ENCODE data around the gene CFAP97.

Gene CFAP97

DNA sequence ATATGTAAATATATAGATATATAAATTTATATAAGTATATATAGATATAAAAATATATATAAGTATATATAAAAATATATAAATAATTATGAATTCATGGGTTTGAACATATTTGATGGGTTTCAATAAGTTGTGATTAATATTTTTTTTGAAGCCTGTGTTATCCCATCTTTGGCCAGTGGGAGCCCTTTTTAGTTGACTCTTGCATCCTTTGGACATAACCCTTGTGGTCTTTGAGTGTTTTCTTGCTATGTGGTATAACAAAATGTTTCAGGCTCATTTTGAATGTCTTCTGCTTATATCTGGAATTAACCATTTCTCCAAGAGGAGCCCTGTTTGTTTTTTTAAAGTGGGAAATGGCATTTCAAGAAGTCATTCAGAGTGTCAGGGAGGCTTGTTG lies 20.8 kb upstream of the CFAP97 start:
- TF ChIP-seq FOXP2 (optimal IDR thresholded peaks at IDR 0.05; ENCODE audit: borderline replicate concordance, extremely low read depth, extremely low read length, insufficient read depth) (no peak), TAF1 (IDR thresholded peaks at IDR 0.05; ENCODE audit: borderline replicate concordance, insufficient read depth, low read length) (no peak), SIN3A (IDR thresholded peaks at IDR 0.05; ENCODE audit: borderline replicate concordance, insufficient read depth, low read length) (no peak), REST (IDR thresholded peaks at IDR 0.05; ENCODE audit: insufficient read depth in 1 of 2, low read depth in 2 of 2, low read length in 2 of 2) (no peak), POLR2AphosphoS5 (IDR thresholded peaks at IDR 0.05; ENCODE audit: low read depth, low read length) (no peak)

- no peak for TF ChIP-seq TAF1 (IDR thresholded peaks at IDR 0.05; ENCODE audit: borderline replicate concordance, insufficient read depth, low read length)
- no peak for TF ChIP-seq FOXP2 (optimal IDR thresholded peaks at IDR 0.05; ENCODE audit: borderline replicate concordance, extremely low read depth, extremely low read length, insufficient read depth)
- no peak for TF ChIP-seq POLR2AphosphoS5 (IDR thresholded peaks at IDR 0.05; ENCODE audit: low read depth, low read length)
- no peak for TF ChIP-seq SIN3A (IDR thresholded peaks at IDR 0.05; ENCODE audit: borderline replicate concordance, insufficient read depth, low read length)
- no peak for TF ChIP-seq REST (IDR thresholded peaks at IDR 0.05; ENCODE audit: insufficient read depth in 1 of 2, low read depth in 2 of 2, low read length in 2 of 2)
Observed at GRCh38 chr4:185222598-185222997, 18.8 kb upstream of the CFAP97 start.

DNA sequence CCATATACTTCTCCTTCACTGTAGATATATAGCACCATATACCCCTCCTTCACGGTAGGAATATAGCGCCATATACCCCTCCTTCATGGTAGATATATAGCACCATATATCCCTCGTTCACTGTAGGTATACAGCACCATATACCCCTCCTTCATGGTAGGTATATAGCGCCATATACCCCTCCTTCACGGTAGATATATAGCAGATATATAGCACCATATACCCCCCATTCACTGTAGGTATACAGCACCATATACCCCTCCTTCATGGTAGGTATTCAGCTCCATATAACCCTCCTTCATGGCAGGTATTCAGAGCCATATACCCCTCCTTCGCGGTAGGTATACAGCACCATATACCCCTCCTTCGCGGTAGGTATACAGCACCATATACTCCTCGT lies 18.1 kb upstream of the CFAP97 start:
- no peak for TF ChIP-seq POLR2AphosphoS5 (IDR thresholded peaks at IDR 0.05; ENCODE audit: low read depth, low read length)

GRCh38 chr4:185221491-185221890 lies 17.7 kb upstream of the CFAP97 start:
- TF ChIP-seq SIN3A (IDR thresholded peaks at IDR 0.05; ENCODE audit: borderline replicate concordance, insufficient read depth, low read length), result no peak
- no peak for TF ChIP-seq POLR2AphosphoS5 (IDR thresholded peaks at IDR 0.05; ENCODE audit: low read depth, low read length)
- TF ChIP-seq TAF1 (IDR thresholded peaks at IDR 0.05; ENCODE audit: borderline replicate concordance, insufficient read depth, low read length), result no peak
- no peak for TF ChIP-seq REST (IDR thresholded peaks at IDR 0.05; ENCODE audit: insufficient read depth in 1 of 2, low read depth in 2 of 2, low read length in 2 of 2)
- TF ChIP-seq FOXP2 (optimal IDR thresholded peaks at IDR 0.05; ENCODE audit: borderline replicate concordance, extremely low read depth, extremely low read length, insufficient read depth), result no peak

GRCh38 chr4:185219551-185220344 lies 15.9 kb upstream of the CFAP97 start:
- TF ChIP-seq FOXP2 (optimal IDR thresholded peaks at IDR 0.05; ENCODE audit: borderline replicate concordance, extremely low read depth, extremely low read length, insufficient read depth) (no peak), TAF1 (IDR thresholded peaks at IDR 0.05; ENCODE audit: borderline replicate concordance, insufficient read depth, low read length) (no peak), REST (IDR thresholded peaks at IDR 0.05; ENCODE audit: insufficient read depth in 1 of 2, low read depth in 2 of 2, low read length in 2 of 2) (no peak), POLR2AphosphoS5 (IDR thresholded peaks at IDR 0.05; ENCODE audit: low read depth, low read length) (no peak), SIN3A (IDR thresholded peaks at IDR 0.05; ENCODE audit: borderline replicate concordance, insufficient read depth, low read length) (no peak)
